HEK293 (cell line): ENCODE measurements around the gene PSTK.

ENCODE experiments used
- CTCF ChIA-PET: fragments of 350-600 bp; formaldehyde crosslinking; extraction: SDS; loops from one replicate; lab custom pipeline; 2021; ENCODE audit warnings: antibody characterized with exemption; lab: Yijun Ruan, JAX
- POLR2A ChIA-PET: fragments of 300-600 bp; formaldehyde crosslinking; extraction: SDS; loops from one replicate; lab custom pipeline; 2020; ENCODE audit warnings: antibody characterized with exemption, inconsistent platforms; lab: Yijun Ruan, JAX
- H3K27ac ChIP-seq: fragments of 200-500 bp; sonication (Bioruptor generic); 2 replicates; pipeline ENCODE4 v1.5.1; 2014; ENCODE audit warnings: low read depth, low read length, control low read depth, inconsistent platforms; ENCODE audit errors: extremely low read depth
- H3K36me3 ChIP-seq, 2 experiments: fragments of 200-500 bp in 1 of 2; sonication (Bioruptor generic) in 1 of 2; 1 replicate in 1 of 2; 2 replicates in 1 of 2; pipeline ENCODE4 v1.5.1; 2014 to 2017; ENCODE audit warnings: inconsistent platforms in 2 of 2, low read length in 2 of 2; ENCODE audit not compliant: control insufficient read depth in 2 of 2, insufficient read depth in 1 of 2
- H3K4me1 ChIP-seq: fragments of 200-500 bp; sonication (Bioruptor generic); 2 replicates; pipeline ENCODE4 v1.5.1; 2014; ENCODE audit warnings: mild to moderate bottlenecking, low read length, inconsistent platforms; ENCODE audit not compliant: control insufficient read depth, insufficient read depth
- H3K4me3 ChIP-seq: 2 replicates; pipeline ENCODE4 v1.5.1; 2011; ENCODE audit warnings: low read depth, mild to moderate bottlenecking, control low read depth, low read length, moderate library complexity
- H3K9me3 ChIP-seq: fragments of 200-500 bp; sonication (Bioruptor generic); 2 replicates; pipeline ENCODE4 v1.5.1; 2014; ENCODE audit warnings: low read depth, low read length, inconsistent platforms; ENCODE audit not compliant: control insufficient read depth, insufficient read depth
- IKZF3 ChIP-seq: fragments of 450-650 bp; IDR thresholded peaks from 2 replicates; pipeline ENCODE4 v1.5.0; 2018; ENCODE audit warnings: missing biosample characterization, mild to moderate bottlenecking, missing genetic modification characterization, moderate library complexity
- KLF9 ChIP-seq: fragments of 450-650 bp; formaldehyde crosslinking; IDR thresholded peaks from 2 replicates; pipeline ENCODE4 v1.5.1; 2016; ENCODE audit warnings: missing biosample characterization, missing genetic modification characterization, low read depth
- PATZ1 ChIP-seq: fragments of 450-650 bp; formaldehyde crosslinking; IDR thresholded peaks from 2 replicates; pipeline ENCODE4 v1.5.1; 2016; ENCODE audit warnings: missing biosample characterization, missing genetic modification characterization
- WT1 ChIP-seq: fragments of 450-650 bp; formaldehyde crosslinking; IDR thresholded peaks from 2 replicates; pipeline ENCODE4 v1.5.1; 2016; ENCODE audit warnings: missing biosample characterization, missing genetic modification characterization
- ZBTB17 ChIP-seq: fragments of 450-650 bp; formaldehyde crosslinking; IDR thresholded peaks from 2 replicates; pipeline ENCODE4 v1.5.1; 2016; ENCODE audit warnings: missing biosample characterization, missing genetic modification characterization
- ZBTB49 ChIP-seq: fragments of 450-650 bp; formaldehyde crosslinking; IDR thresholded peaks from 2 replicates; pipeline ENCODE4 v1.5.1; 2016; ENCODE audit warnings: missing biosample characterization, missing genetic modification characterization, low read depth
- ZFP37 ChIP-seq: fragments of 450-650 bp; formaldehyde crosslinking; IDR thresholded peaks from 2 replicates; pipeline ENCODE4 v1.5.1; 2016; ENCODE audit warnings: missing biosample characterization, missing genetic modification characterization
- ZIC2 ChIP-seq: fragments of 450-650 bp; formaldehyde crosslinking; IDR thresholded peaks from 2 replicates; pipeline ENCODE4 v1.5.1; 2016; ENCODE audit warnings: missing biosample characterization, missing genetic modification characterization
- ZNF23 ChIP-seq: fragments of 450-650 bp; formaldehyde crosslinking; IDR thresholded peaks from 2 replicates; pipeline ENCODE4 v1.5.1; 2016; ENCODE audit warnings: missing biosample characterization, missing genetic modification characterization, borderline replicate concordance
- ZNF24 ChIP-seq: fragments of 450-650 bp; formaldehyde crosslinking; IDR thresholded peaks from 2 replicates; pipeline ENCODE4 v1.5.1; 2016; ENCODE audit warnings: missing biosample characterization, missing genetic modification characterization
- ZNF274 ChIP-seq, 2 experiments: fragments of 200-500 bp in 1 of 2; fragments of 450-650 bp in 1 of 2; sonication (Bioruptor generic) in 1 of 2; formaldehyde crosslinking in 1 of 2; IDR thresholded peaks; 2 replicates each; pipeline versions ENCODE4 v1.5.1 to v1.6.1; 2014 to 2016; ENCODE audit warnings: borderline replicate concordance in 1 of 2, inconsistent platforms in 1 of 2, low read length in 1 of 2, missing biosample characterization in 1 of 2, missing genetic modification characterization in 1 of 2
- ZNF324 ChIP-seq: fragments of 450-650 bp; formaldehyde crosslinking; IDR thresholded peaks from 2 replicates; pipeline ENCODE4 v1.5.1; 2016; ENCODE audit warnings: missing biosample characterization, missing genetic modification characterization
- ZNF366 ChIP-seq: fragments of 450-650 bp; formaldehyde crosslinking; conservative IDR thresholded peaks from 2 replicates; pipeline ENCODE4 v1.5.1; 2016; ENCODE audit warnings: missing biosample characterization, missing genetic modification characterization
- ZNF488 ChIP-seq: fragments of 450-650 bp; formaldehyde crosslinking; IDR thresholded peaks from 2 replicates; pipeline ENCODE4 v1.5.1; 2016; ENCODE audit warnings: missing biosample characterization, missing genetic modification characterization
- ZNF501 ChIP-seq: fragments of 450-650 bp; formaldehyde crosslinking; IDR thresholded peaks from 2 replicates; pipeline ENCODE4 v1.5.1; 2016; ENCODE audit warnings: missing biosample characterization, missing genetic modification characterization
- ZNF514 ChIP-seq: fragments of 450-650 bp; formaldehyde crosslinking; IDR thresholded peaks from 2 replicates; pipeline ENCODE4 v1.5.1; 2016; ENCODE audit warnings: missing biosample characterization, missing genetic modification characterization
- ZNF558 ChIP-seq: fragments of 450-650 bp; formaldehyde crosslinking; IDR thresholded peaks from 2 replicates; pipeline ENCODE4 v1.5.1; 2016; ENCODE audit warnings: missing biosample characterization, missing genetic modification characterization
- ZNF600 ChIP-seq: fragments of 450-650 bp; formaldehyde crosslinking; IDR thresholded peaks from 2 replicates; pipeline ENCODE4 v1.5.1; 2016; ENCODE audit warnings: missing biosample characterization, missing genetic modification characterization
- ZNF623 ChIP-seq: fragments of 450-650 bp; formaldehyde crosslinking; IDR thresholded peaks from 2 replicates; pipeline ENCODE4 v1.5.1; 2016; ENCODE audit warnings: missing biosample characterization, missing genetic modification characterization
- ZNF629 ChIP-seq: fragments of 450-650 bp; formaldehyde crosslinking; IDR thresholded peaks from 2 replicates; pipeline ENCODE4 v1.5.1; 2017; ENCODE audit warnings: missing biosample characterization, missing genetic modification characterization
- ZNF654 ChIP-seq: fragments of 450-650 bp; formaldehyde crosslinking; IDR thresholded peaks from 2 replicates; pipeline ENCODE4 v1.5.1; 2016; ENCODE audit warnings: low read depth, missing biosample characterization, missing genetic modification characterization
- ZNF660 ChIP-seq: fragments of 450-650 bp; IDR thresholded peaks from 2 replicates; pipeline ENCODE4 v1.5.1; 2018; ENCODE audit warnings: missing biosample characterization, mild to moderate bottlenecking, missing genetic modification characterization
- ZNF692 ChIP-seq: fragments of 450-650 bp; formaldehyde crosslinking; IDR thresholded peaks from 2 replicates; pipeline ENCODE4 v1.5.1; 2016; ENCODE audit warnings: missing biosample characterization, missing genetic modification characterization
- ZNF701 ChIP-seq: fragments of 450-650 bp; formaldehyde crosslinking; IDR thresholded peaks from 2 replicates; pipeline ENCODE4 v1.5.1; 2016; ENCODE audit warnings: missing biosample characterization, missing genetic modification characterization
- ZNF707 ChIP-seq: fragments of 450-650 bp; formaldehyde crosslinking; IDR thresholded peaks from 2 replicates; pipeline ENCODE4 v1.5.1; 2016; ENCODE audit warnings: missing biosample characterization, missing genetic modification characterization
- ZNF843 ChIP-seq: fragments of 450-650 bp; formaldehyde crosslinking; IDR thresholded peaks from 2 replicates; pipeline ENCODE4 v1.5.1; 2016; ENCODE audit warnings: missing biosample characterization, missing genetic modification characterization
- ZSCAN23 ChIP-seq: fragments of 450-650 bp; formaldehyde crosslinking; IDR thresholded peaks from 2 replicates; pipeline ENCODE4 v1.5.1; 2016; ENCODE audit warnings: missing biosample characterization, missing genetic modification characterization

The PSTK gene

GRCh38 chr10:122998934-122999333 is 18.7 kb downstream of the PSTK start:
- CTCF ChIA-PET: interaction anchor here (0.7 to 1.7 kb wide), 2 partner anchors 15 to 19 kb away, joined by 3 to 6 read pairs; no protein-coding TSS in a partner anchor

GRCh38 chr10:122999347-122999746 is 19.1 kb downstream of the PSTK start:
- Histone ChIP-seq H3K27ac (no peak overlapping the region), H3K4me3 (no peak overlapping the region), H3K4me1 (peaks cover 17% of the 10 kb centered on the region), H3K36me3 (peaks cover 16 to 35% of the 10 kb centered on the region in 2 experiments; a peak in 2 of 3 replicates), H3K9me3 (no peaks in the 10 kb centered on the region)
- POLR2A ChIA-PET: interaction anchor here (1.2 kb wide), 1 partner anchor 11 kb away, joined by 3 read pairs; no protein-coding TSS in a partner anchor
- TF ChIP-seq ZNF488 (tag by site-specific recombination): no peak
- no peak for TF ChIP-seq ZBTB17 (tag by site-specific recombination)
- TF ChIP-seq ZNF623: no peak
- TF ChIP-seq WT1: no peak
- no peak for TF ChIP-seq ZNF701
- TF ChIP-seq ZNF514: no peak
- no peak for TF ChIP-seq ZNF24 (tag by site-specific recombination)
- no peak for TF ChIP-seq ZNF600 (tag by site-specific recombination)
- no peak for TF ChIP-seq ZNF558 (tag by site-specific recombination)
- TF ChIP-seq ZSCAN23: no peak
- no peak for TF ChIP-seq KLF9
- no peak for TF ChIP-seq ZNF660 (tag by site-specific recombination)
- no peak for TF ChIP-seq ZBTB49
- CTCF ChIA-PET: interaction anchor here (1.7 kb wide), 1 partner anchor 16 kb away, joined by 6 read pairs; no protein-coding TSS in a partner anchor

More at GRCh38 chr10:122998934-122999333, 18.7 kb downstream of the PSTK start:
- Histone ChIP-seq H3K4me1 (peaks cover 13% of the 10 kb centered on the region), H3K4me3 (no peak overlapping the region), H3K36me3 (peaks cover 16 to 39% of the 10 kb centered on the region in 2 experiments; a peak in 2 of 3 replicates)
- TF ChIP-seq ZIC2 (no peak), ZNF324 (no peak), ZNF654 (tag by site-specific recombination) (no peak), ZNF707 (tag by site-specific recombination) (no peak), ZNF274 (IDR thresholded peaks at IDR 0.05; ENCODE audit: low read length) (no peak), ZNF274 (tag by site-specific recombination; IDR thresholded peaks at IDR 0.05; ENCODE audit: borderline replicate concordance) (no peak), ZNF23 (tag by site-specific recombination) (no peak), ZNF692 (tag by site-specific recombination) (no peak), ZNF629 (tag by site-specific recombination) (no peak), ZFP37 (tag by site-specific recombination) (no peak), ZNF501 (tag by site-specific recombination) (no peak), ZNF843 (tag by site-specific recombination) (no peak), PATZ1 (tag by site-specific recombination) (no peak), IKZF3 (tag by site-specific recombination) (no peak), ZNF366 (no peak)
- TF ChIP-seq, all 188 proteins: peak for 0
- POLR2A ChIA-PET: interaction anchor here (1.2 kb wide), 1 partner anchor 11 kb away, joined by 3 read pairs; no protein-coding TSS in a partner anchor
- H3K9me3 ChIP-seq: no peaks in the 10 kb centered on the region
- H3K27ac ChIP-seq: no peak overlapping the region
